ENCODE measurements around the gene POU3F1.

GRCh38 chr1:38076038-38076437, 29.4 kb upstream of the POU3F1 start:
- TF ChIP-seq CTCF (IDR thresholded peaks at IDR 0.05) (no peak), POLR2A (IDR thresholded peaks at IDR 0.05) (no peak)

All from suprapubic skin (tissue), 3 donors.